Measurements from ENCODE around the gene PAN3. TPM values are rescaled to one million over a fixed set of nuclear protein-coding genes. Genes with fewer than 3 reads are reported as not detected.

PAN3 gene
- total RNA-seq, 1 donor from 2014 or later: 55.9 TPM

- H3K9me3 Mint-ChIP-seq (ENCODE audit: low read depth): no peaks in the 10 kb centered on the region
- no peak overlapping the region for H3K4me3 Mint-ChIP-seq (ENCODE audit: low read depth)
- no peak for TF ChIP-seq CTCF (IDR thresholded peaks at IDR 0.05; ENCODE audit: unreplicated experiment)
- H3K4me1 Mint-ChIP-seq (ENCODE audit: low read depth): peaks cover 14% of the 10 kb centered on the region
- no peaks in the 10 kb centered on the region for H3K36me3 Mint-ChIP-seq (ENCODE audit: insufficient read depth)
- DNase-seq (ENCODE audit: low spot score, unreplicated experiment): no peak
- H3K27ac Mint-ChIP-seq: no peak overlapping the region
- H3K27me3 Mint-ChIP-seq: peaks cover 13% of the 10 kb centered on the region
Measured at GRCh38 chr13:28320209-28320608, 181.9 kb downstream of the PAN3 start.

GRCh38 chr13:28320884-28321574 is 182.7 kb downstream of the PAN3 start:
- Mint-ChIP-seq H3K27ac (peak overlapping the region; percentile 12), H3K9me3 (ENCODE audit: low read depth) (no peaks in the 10 kb centered on the region), H3K4me1 (ENCODE audit: low read depth) (peaks cover 13% of the 10 kb centered on the region), H3K36me3 (ENCODE audit: insufficient read depth) (no peaks in the 10 kb centered on the region), H3K4me3 (ENCODE audit: low read depth) (no peak overlapping the region), H3K27me3 (peaks cover 13% of the 10 kb centered on the region)
- DNase-seq (ENCODE audit: low spot score, unreplicated experiment): no peak
- no peak for TF ChIP-seq CTCF (IDR thresholded peaks at IDR 0.05; ENCODE audit: unreplicated experiment)

GRCh38 chr13:28321756-28322155 is 183.4 kb downstream of the PAN3 start:
- H3K4me3 Mint-ChIP-seq (ENCODE audit: low read depth): no peak overlapping the region
- peaks cover 13% of the 10 kb centered on the region for H3K27me3 Mint-ChIP-seq

GRCh38 chr13:28322256-28322905 is 184.0 kb downstream of the PAN3 start:
- no peak for TF ChIP-seq CTCF (IDR thresholded peaks at IDR 0.05; ENCODE audit: unreplicated experiment)
- H3K27ac Mint-ChIP-seq: no peak overlapping the region
- no peak overlapping the region for H3K4me3 Mint-ChIP-seq (ENCODE audit: low read depth)
- H3K9me3 Mint-ChIP-seq (ENCODE audit: low read depth): no peaks in the 10 kb centered on the region
- no peaks in the 10 kb centered on the region for H3K36me3 Mint-ChIP-seq (ENCODE audit: insufficient read depth)
- DNase-seq (ENCODE audit: low spot score, unreplicated experiment): no peak
- H3K27me3 Mint-ChIP-seq: peaks cover 13% of the 10 kb centered on the region
- H3K4me1 Mint-ChIP-seq (ENCODE audit: low read depth): peaks cover 15% of the 10 kb centered on the region

More at GRCh38 chr13:28321756-28322155, 183.4 kb downstream of the PAN3 start:
- Mint-ChIP-seq H3K9me3 (ENCODE audit: low read depth) (no peaks in the 10 kb centered on the region), H3K4me1 (ENCODE audit: low read depth) (peaks cover 11% of the 10 kb centered on the region), H3K27ac (peak overlapping the region; percentile 12), H3K36me3 (ENCODE audit: insufficient read depth) (no peaks in the 10 kb centered on the region)
- no peak for TF ChIP-seq CTCF (IDR thresholded peaks at IDR 0.05; ENCODE audit: unreplicated experiment)
- DNase-seq (ENCODE audit: low spot score, unreplicated experiment): no peak

- Mint-ChIP-seq H3K27ac (no peak overlapping the region), H3K4me1 (ENCODE audit: low read depth) (peaks cover 17% of the 10 kb centered on the region), H3K4me3 (ENCODE audit: low read depth) (no peak overlapping the region), H3K27me3 (peaks cover 13% of the 10 kb centered on the region), H3K36me3 (ENCODE audit: insufficient read depth) (no peaks in the 10 kb centered on the region), H3K9me3 (ENCODE audit: low read depth) (no peaks in the 10 kb centered on the region)
- DNase-seq (ENCODE audit: low spot score, unreplicated experiment): peak; percentile 37
- TF ChIP-seq CTCF (IDR thresholded peaks at IDR 0.05; ENCODE audit: unreplicated experiment): peak; percentile 77
Measured at GRCh38 chr13:28324181-28324789, 185.9 kb downstream of the PAN3 start.

Data from progenitor cell of endocrine pancreas (in vitro differentiated cells).